Stomach smooth muscle (tissue), 2 donors: ENCODE results near the gene ZNF638.

Experiments used
- H3K27ac ChIP-seq: one replicate; pipeline ENCODE4 v1.7.0; 2013; ENCODE audit warnings: mild to moderate bottlenecking, low read length, inconsistent platforms
- H3K27me3 ChIP-seq, 2 donors: one replicate each; pipeline ENCODE4 v1.7.0; 2013; ENCODE audit warnings: low read length in 2 of 2; ENCODE audit not compliant: insufficient read depth in 2 of 2, control insufficient read depth in 1 of 2
- H3K36me3 ChIP-seq, 2 donors: one replicate each; pipeline ENCODE4 v1.7.0; 2013; ENCODE audit warnings: low read length in 2 of 2; ENCODE audit not compliant: control insufficient read depth in 2 of 2, insufficient read depth in 2 of 2
- H3K4me1 ChIP-seq: one replicate; pipeline ENCODE4 v1.7.0; 2013; ENCODE audit warnings: low read length; ENCODE audit not compliant: control insufficient read depth, insufficient read depth
- H3K4me3 ChIP-seq, 2 donors: one replicate each; pipeline ENCODE4 v1.7.0; 2013; ENCODE audit warnings: low read length in 2 of 2
- H3K9ac ChIP-seq, 2 donors: one replicate each; pipeline ENCODE4 v1.7.0; 2013; ENCODE audit warnings: low read length in 2 of 2, mild to moderate bottlenecking in 1 of 2
- H3K9me3 ChIP-seq, 2 donors: one replicate each; pipeline ENCODE4 v1.7.0; 2013; ENCODE audit warnings: low read length in 2 of 2; ENCODE audit not compliant: control insufficient read depth in 2 of 2
- donor health status: healthy.
- donor health status: Pancreatic carcinoma.

ZNF638 gene

DNA sequence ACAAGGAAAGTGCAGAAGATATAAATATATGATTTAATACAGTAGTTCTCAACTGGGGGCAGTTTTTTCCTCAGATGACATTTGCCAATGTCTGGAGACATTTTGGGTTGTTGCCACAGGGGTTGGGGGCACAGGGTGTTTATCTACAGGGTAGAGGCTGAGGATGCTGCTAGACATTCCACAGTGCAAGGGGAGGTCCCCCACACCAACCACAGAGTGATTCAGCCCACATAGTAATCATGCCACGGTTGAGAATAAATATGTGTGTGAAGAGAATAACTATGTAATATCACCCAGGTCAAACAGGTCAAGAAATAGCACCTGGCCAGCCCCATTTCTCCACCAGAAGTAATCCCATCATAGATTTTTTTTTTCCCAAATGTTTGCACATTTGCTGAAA lies 139.7 kb downstream of the ZNF638 start:
- Histone ChIP-seq H3K9me3 (no peaks in the 10 kb centered on the region), H3K36me3 (no peaks in the 10 kb centered on the region), H3K4me3 (no peak overlapping the region), H3K27me3 (no peaks in the 10 kb centered on the region), H3K9ac (no peak overlapping the region), H3K4me1 (peaks cover 25% of the 10 kb centered on the region), H3K27ac (no peak overlapping the region)

DNA sequence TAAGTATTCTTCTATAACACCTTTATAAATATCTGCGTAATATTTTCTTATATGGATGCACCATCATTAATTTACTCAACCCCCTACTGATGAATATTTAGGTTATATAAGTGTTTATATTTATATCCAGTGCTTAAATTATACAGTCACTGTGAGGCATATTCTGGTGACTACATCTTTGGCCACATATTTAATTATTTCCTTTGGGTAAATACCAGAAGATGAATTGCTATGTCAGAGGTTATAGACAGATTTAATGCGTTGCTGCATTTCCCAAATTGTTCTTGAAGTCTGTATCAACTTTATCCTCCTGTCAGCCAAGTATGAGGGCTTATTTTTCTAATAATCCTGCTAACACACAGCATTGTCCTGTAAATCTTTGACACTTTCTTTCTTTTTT lies 140.4 kb downstream of the ZNF638 start:
- Histone ChIP-seq H3K4me3 (no peak overlapping the region), H3K27ac (no peak overlapping the region), H3K4me1 (peaks cover 18% of the 10 kb centered on the region), H3K36me3 (no peaks in the 10 kb centered on the region), H3K27me3 (no peaks in the 10 kb centered on the region), H3K9me3 (no peaks in the 10 kb centered on the region), H3K9ac (no peak overlapping the region)

DNA sequence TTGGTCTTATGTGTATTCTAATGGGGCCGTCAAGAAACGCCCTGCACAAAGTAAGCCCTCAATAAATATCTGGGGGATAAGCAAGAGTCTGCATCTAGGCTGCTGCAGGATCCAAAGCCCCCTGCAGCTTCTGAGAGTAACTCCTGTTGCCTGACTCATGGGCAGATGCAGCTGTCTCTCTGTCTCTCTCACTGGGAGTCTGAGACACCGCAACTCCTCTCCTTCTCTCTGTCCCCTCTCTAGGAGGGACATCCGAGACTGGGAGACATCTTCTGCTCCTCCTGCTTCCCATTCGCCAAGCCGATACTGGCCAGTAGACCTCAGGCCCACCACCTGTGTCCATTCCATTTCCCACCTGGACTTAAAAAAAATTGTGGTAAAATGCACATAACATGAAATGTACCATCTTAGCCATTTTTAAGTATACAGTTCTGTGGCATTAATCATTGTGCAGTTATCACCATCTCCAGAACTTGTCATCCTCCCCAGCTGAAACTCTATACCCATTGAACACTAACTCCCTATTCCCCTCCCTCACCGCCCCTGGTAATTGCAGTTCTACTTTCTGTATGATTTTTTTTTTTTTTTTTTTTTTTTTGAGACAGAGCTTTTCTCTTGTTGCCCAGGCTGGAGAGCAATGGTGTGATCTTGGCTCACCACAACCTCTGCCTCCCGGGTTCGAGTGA lies 141.9 kb downstream of the ZNF638 start:
- Histone ChIP-seq H3K4me1 (peaks cover 10% of the 10 kb centered on the region), H3K9ac (no peak overlapping the region), H3K9me3 (no peaks in the 10 kb centered on the region), H3K27me3 (no peaks in the 10 kb centered on the region), H3K36me3 (no peaks in the 10 kb centered on the region), H3K4me3 (no peak overlapping the region), H3K27ac (no peak overlapping the region)

DNA sequence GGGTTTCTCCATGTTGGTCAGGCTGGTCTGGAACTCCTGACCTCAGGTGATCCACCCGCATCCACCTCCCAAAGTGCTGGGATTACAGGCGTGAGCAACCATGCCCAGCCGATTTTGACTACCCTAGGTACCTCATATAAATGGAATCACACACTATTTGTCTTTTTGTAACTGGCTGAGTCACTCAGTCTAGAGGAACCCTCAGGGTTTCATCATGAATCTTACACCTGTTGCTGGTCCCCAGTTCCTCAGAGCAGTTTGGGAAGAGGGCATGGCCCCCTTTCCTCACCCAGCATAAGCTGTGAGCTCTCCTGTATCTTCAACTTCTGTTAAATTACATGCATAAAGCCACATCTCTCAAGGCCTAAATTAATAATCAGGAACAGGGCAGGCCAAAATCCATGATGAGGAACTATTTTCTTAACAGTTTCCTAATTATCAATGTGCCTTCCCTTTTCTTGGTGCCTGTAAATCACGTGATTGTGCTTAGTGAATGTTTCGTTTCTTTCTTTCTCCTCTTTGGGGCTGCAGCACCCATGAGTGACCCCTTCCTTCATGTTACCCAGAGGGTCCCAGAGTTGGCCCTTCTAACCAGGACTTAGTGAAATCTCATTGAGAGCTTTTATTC lies 142.6 kb downstream of the ZNF638 start:
- no peaks in the 10 kb centered on the region for H3K36me3 ChIP-seq
- H3K4me1 ChIP-seq = peaks cover 4% of the 10 kb centered on the region
- H3K27ac ChIP-seq = no peak overlapping the region
- no peaks in the 10 kb centered on the region for H3K9me3 ChIP-seq
- no peak overlapping the region for H3K4me3 ChIP-seq
- H3K27me3 ChIP-seq = no peaks in the 10 kb centered on the region
- no peak overlapping the region for H3K9ac ChIP-seq

DNA sequence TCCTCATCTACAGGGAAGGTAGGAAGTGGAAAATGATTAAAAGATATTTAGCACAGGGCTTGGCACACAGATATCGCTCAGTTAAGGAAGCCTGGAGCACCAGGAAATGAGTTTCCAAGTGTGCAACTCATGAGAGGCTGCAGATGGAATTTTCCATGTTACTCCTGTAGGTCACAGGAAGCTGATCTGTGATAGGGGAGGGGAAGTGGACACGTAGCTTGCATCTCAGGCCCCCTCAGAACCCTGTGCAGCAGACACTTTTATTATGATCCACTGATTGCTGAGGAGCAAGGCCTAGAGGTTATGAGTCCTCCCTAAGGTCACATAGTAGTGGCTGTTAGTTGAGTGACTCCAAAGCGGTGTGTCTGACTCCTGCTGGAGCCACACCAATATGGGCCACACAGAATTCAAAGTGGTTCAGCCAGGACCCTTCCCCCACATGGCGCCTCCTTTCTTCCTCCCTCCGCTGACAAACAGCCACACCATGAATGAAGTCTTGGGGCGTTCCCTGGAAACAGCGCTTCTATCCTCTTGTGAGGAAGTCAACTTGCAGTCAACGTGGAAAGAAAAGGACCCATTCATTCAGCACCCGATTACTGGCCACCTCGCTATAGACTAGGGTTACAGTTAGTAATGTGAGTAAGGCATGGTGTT lies 143.3 kb downstream of the ZNF638 start:
- no peaks in the 10 kb centered on the region for H3K9me3 ChIP-seq
- no peak overlapping the region for H3K4me3 ChIP-seq
- H3K36me3 ChIP-seq = no peaks in the 10 kb centered on the region
- H3K27me3 ChIP-seq = no peaks in the 10 kb centered on the region
- H3K9ac ChIP-seq = no peak overlapping the region
- no peak overlapping the region for H3K27ac ChIP-seq
- H3K4me1 ChIP-seq = no peaks in the 10 kb centered on the region

DNA sequence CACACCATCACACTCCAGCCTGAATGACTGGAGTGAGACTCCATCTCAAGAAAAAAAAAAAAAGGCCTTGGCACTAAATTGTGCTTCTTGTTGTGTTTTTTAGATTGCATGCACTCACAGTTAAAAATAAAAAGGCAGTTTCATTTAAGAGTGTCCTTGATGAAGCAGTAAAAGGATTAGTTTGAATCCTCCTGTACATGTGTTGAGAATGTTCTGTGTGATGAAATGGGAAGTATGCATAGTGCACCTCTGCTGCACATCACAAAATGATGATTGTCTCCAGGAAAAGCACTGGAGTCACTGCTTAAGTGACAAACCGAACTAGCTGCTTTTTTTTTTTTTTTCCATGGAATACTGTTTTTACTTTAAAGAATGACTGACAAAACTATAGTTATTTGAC lies 144.9 kb downstream of the ZNF638 start:
- Histone ChIP-seq H3K27ac (no peak overlapping the region), H3K9me3 (no peaks in the 10 kb centered on the region), H3K27me3 (no peaks in the 10 kb centered on the region), H3K4me3 (no peak overlapping the region), H3K36me3 (no peaks in the 10 kb centered on the region), H3K9ac (no peak overlapping the region), H3K4me1 (no peaks in the 10 kb centered on the region)

DNA sequence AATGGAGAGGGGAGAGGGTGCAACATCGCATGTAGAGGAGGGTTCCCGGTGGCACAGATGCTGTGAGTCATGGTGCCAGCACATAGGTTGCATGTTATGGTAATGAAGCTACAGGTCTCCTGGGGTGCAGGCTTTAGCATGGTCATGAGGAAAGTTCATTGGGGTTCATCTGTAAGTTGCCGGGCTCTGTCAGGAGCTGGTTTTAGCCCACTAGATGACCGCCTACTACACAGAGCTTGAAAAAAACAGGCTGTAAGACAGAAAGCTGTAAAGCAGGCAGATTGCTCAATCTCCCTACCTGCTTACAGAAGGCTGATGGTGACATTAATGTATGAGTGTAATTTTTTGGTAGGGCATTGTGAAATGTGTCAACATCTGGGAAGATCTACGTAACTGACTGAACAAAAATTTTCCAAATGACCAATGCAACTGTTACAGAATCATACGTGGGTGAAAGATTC lies 145.7 kb downstream of the ZNF638 start:
- Histone ChIP-seq H3K36me3 (peaks cover 0 to 2% of the 10 kb centered on the region in 2 donors), H3K9ac (no peak overlapping the region), H3K4me1 (no peaks in the 10 kb centered on the region), H3K4me3 (no peak overlapping the region), H3K27me3 (no peaks in the 10 kb centered on the region), H3K27ac (no peak overlapping the region), H3K9me3 (no peaks in the 10 kb centered on the region)

DNA sequence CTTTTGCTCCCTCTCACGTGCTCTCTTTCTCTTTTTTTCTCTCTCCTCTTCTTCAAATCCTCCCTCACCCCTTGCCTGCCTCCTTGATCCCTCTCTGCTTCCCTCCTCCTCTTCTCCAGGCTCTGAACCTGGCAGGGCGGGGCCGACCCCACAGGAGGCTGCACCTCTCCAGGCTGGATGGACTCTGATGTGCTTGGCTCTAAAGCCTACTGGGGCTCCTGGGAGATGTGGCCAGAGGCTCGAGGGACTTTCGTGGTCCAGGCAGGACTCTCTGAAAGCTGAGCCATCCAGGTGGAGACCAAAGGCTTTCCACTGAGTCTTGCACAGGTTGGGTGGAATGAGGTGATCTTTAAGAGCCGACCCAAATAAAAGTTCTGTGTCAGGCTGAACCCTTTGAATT lies 147.2 kb downstream of the ZNF638 start:
- H3K4me1 ChIP-seq = no peaks in the 10 kb centered on the region
- peaks cover 5% of the 10 kb centered on the region in 2 donors for H3K36me3 ChIP-seq

DNA sequence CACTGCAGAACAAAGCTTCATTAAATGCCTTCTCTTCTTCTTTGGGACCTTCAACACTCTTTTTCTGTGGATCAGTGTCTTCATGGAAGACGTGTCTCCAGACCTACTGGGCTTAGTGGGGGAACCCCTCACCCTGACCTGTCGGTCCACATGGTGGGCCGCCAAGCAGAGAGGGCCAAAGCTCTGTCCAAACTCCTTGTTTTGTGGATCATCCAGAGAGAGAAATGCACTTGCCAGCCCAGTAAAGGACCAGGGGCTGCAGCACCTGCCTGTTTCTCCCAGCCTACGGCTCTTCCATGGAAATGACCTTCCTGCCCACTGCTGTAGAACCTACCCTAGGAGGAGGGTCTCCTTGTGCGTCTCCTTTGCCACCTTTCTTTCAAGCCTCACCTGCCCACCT lies 147.7 kb downstream of the ZNF638 start:
- Histone ChIP-seq H3K4me3 (no peak overlapping the region), H3K27me3 (no peaks in the 10 kb centered on the region), H3K9me3 (no peaks in the 10 kb centered on the region), H3K9ac (no peak overlapping the region), H3K27ac (no peak overlapping the region), H3K36me3 (peaks cover 5% of the 10 kb centered on the region in 2 donors), H3K4me1 (no peaks in the 10 kb centered on the region)

More for the DNA sequence above, 147.2 kb downstream of the ZNF638 start:
- no peak overlapping the region for H3K9ac ChIP-seq
- H3K27me3 ChIP-seq = no peaks in the 10 kb centered on the region
- no peak overlapping the region for H3K27ac ChIP-seq
- H3K4me3 ChIP-seq = no peak overlapping the region
- H3K9me3 ChIP-seq = no peaks in the 10 kb centered on the region

DNA sequence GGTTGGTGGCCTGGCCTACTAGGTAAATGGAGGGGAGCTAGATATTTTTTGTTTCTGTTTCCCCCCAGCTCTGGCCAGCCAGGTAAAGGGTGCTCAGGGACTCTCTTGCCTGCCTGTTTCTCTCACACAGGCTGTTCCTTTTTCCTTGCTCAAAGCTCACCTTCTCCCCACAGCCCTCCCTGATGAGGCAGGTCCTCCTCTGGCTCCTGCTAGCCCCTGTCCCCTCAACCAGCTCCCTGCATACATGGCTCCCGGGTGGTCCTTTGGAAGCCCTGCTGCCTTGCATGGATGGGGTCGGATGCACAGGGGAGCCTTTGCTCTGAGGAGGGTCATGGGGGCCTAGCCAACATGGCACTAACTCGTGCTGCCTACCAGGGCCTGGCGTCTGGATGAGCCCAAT lies 149.5 kb downstream of the ZNF638 start:
- Histone ChIP-seq H3K36me3 (peaks cover 5% of the 10 kb centered on the region in 2 donors), H3K9me3 (no peaks in the 10 kb centered on the region), H3K4me3 (no peak overlapping the region), H3K27ac (no peak overlapping the region), H3K27me3 (no peaks in the 10 kb centered on the region), H3K4me1 (no peaks in the 10 kb centered on the region), H3K9ac (no peak overlapping the region)

DNA sequence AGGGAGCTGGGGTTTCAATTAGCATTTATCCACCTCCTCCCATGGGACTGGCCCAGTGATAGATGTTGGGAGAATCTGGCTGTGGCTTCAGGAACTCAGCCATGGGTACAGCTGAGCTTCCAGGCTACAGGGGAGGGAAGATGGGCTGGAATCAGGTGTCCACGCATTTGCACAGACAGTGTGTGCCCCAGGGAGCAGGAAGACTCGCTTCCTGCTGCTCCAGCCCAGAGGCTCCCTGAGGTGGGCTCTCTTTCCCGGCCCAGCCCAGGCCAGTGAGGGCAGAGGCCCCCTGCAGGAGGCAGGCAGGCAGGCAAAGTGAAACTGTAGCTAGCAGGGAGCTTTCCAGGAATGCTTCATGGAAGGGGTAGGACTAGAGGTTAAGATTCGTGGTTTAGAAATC lies 150.5 kb downstream of the ZNF638 start:
- Histone ChIP-seq H3K4me3 (no peak overlapping the region), H3K9me3 (no peaks in the 10 kb centered on the region), H3K27me3 (no peaks in the 10 kb centered on the region), H3K4me1 (no peaks in the 10 kb centered on the region), H3K36me3 (peaks cover 5% of the 10 kb centered on the region in 2 donors), H3K9ac (no peak overlapping the region), H3K27ac (no peak overlapping the region)
